Prostate gland (tissue), 2 donors: Measurements from ENCODE around the gene ZSCAN10.

Experiments
- CTCF ChIP-seq, 4 experiments: fragments of 200-600 bp in 2 of 4; fragments of 450-650 bp in 2 of 4; sonication (generic) in 2 of 4; IDR thresholded peaks; 1 replicate in 3 of 4; 2 replicates in 1 of 4; pipeline ENCODE4 v1.5.1; 2016 to 2019; ENCODE audit warnings: antibody characterized with exemption in 4 of 4, mild to moderate bottlenecking in 2 of 4, moderate library complexity in 2 of 4
- POLR2A ChIP-seq: fragments of 450-650 bp; IDR thresholded peaks from one replicate; pipeline ENCODE4 v1.6.1; 2016; ENCODE audit warnings: antibody characterized with exemption, mild to moderate bottlenecking
- POLR2AphosphoS5 ChIP-seq: sonication (generic); formaldehyde crosslinking; IDR thresholded peaks from one replicate; pipeline ENCODE4 v1.6.1; 2017; ENCODE audit warnings: antibody characterized with exemption

GRCh38 chr16:3092501-3092941 is 6.6 kb downstream of the ZSCAN10 start:
- TF ChIP-seq CTCF (IDR thresholded peaks at IDR 0.05) (no peak), POLR2A (no peak), POLR2AphosphoS5 (no peak)
